Transverse colon (tissue), 3 donors: Measurements from ENCODE around the gene MDFI.

Experiments used
- CTCF ChIP-seq, 5 experiments: fragments of 200-600 bp in 3 of 5; fragments of 450-650 bp in 2 of 5; sonication (generic) in 3 of 5; IDR thresholded peaks; 1 replicate in 2 of 5; 2 replicates in 3 of 5; pipeline ENCODE4 v1.5.1; 2016 to 2017; ENCODE audit warnings: antibody characterized with exemption in 5 of 5, inconsistent platforms in 3 of 5, mild to moderate bottlenecking in 2 of 5, moderate library complexity in 1 of 5
- EP300 ChIP-seq: sonication (generic); formaldehyde crosslinking; IDR thresholded peaks from one replicate; pipeline ENCODE4 v1.6.1; 2017; ENCODE audit warnings: antibody characterized with exemption, low read depth

DNA sequence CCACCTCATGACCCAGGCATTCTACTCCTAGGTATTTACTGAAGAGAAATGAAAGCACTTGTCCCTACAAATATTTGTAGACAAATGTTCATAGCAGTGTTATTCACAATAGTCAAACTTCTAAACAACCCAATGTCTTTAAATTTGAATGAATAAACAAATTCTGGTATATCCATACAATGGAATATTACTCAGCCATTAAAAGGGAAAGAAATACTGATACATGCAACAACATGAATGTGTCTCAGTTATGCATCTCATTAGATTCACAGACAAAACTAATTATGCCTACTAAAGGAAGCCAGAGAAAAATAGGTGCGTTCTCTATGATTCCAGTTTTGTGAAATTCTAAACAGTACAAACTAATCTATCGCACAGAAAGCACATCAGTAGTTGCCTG is 30.7 kb downstream of the MDFI start:
- TF ChIP-seq CTCF (IDR thresholded peaks at IDR 0.05): no peak
- TF ChIP-seq EP300: no peak
